ENCODE results near the gene CIPC. TPM values are rescaled to one million over a fixed set of nuclear protein-coding genes. Genes with fewer than 3 reads are reported as not detected.

The CIPC gene
- total RNA-seq, 2 experiments from 2014 or later: 14.0 to 14.5 TPM

GRCh38 chr14:77099425-77100167, 1.5 kb downstream of the CIPC start:
- POLR2A ChIA-PET: interaction anchor here (1.5 to 2.0 kb wide), 3 partner anchors 21 to 191 kb away, joined by 4 to 8 read pairs (median 8); no protein-coding TSS in a partner anchor
- ATAC-seq (ENCODE audit: low read depth) (no peak), DNase-seq (no peak)
- H3K4me1 Mint-ChIP-seq: peaks cover 33% of the 10 kb centered on the region
- H3K36me3 Mint-ChIP-seq: peaks cover 4% of the 10 kb centered on the region
- H3K4me3 Mint-ChIP-seq: peak overlapping the region; percentile 98
- H3K27ac Mint-ChIP-seq: no peak overlapping the region
- H3K27me3 Mint-ChIP-seq: no peaks in the 10 kb centered on the region
- no peaks in the 10 kb centered on the region for H3K9me3 Mint-ChIP-seq

- H3K4me3 Mint-ChIP-seq: no peak overlapping the region
- DNase-seq (no peak), ATAC-seq (ENCODE audit: low read depth) (no peak)
- POLR2A ChIA-PET: no interaction called here
- H3K4me1 Mint-ChIP-seq: peaks cover 29% of the 10 kb centered on the region
- peaks cover 4% of the 10 kb centered on the region for H3K36me3 Mint-ChIP-seq
- no peaks in the 10 kb centered on the region for H3K9me3 Mint-ChIP-seq
- H3K27ac Mint-ChIP-seq: no peak overlapping the region
- H3K27me3 Mint-ChIP-seq: no peaks in the 10 kb centered on the region
These were observed 2.9 kb downstream of the CIPC start for GRCh38 chr14:77100961-77101360.

GRCh38 chr14:77102154-77102553, 4.1 kb downstream of the CIPC start:
- no peak overlapping the region for H3K27ac Mint-ChIP-seq
- DNase-seq: no peak
- H3K27me3 Mint-ChIP-seq: no peaks in the 10 kb centered on the region
- H3K36me3 Mint-ChIP-seq: peaks cover 4% of the 10 kb centered on the region
- POLR2A ChIA-PET: no interaction called here
- peaks cover 24% of the 10 kb centered on the region for H3K4me1 Mint-ChIP-seq
- no peak overlapping the region for H3K4me3 Mint-ChIP-seq
- H3K9me3 Mint-ChIP-seq: no peaks in the 10 kb centered on the region
- ATAC-seq (ENCODE audit: low read depth): no peak

GRCh38 chr14:77103475-77103874, 5.4 kb downstream of the CIPC start:
- H3K4me3 Mint-ChIP-seq: no peak overlapping the region
- DNase-seq (no peak), ATAC-seq (ENCODE audit: low read depth) (no peak)
- peaks cover 5% of the 10 kb centered on the region for H3K36me3 Mint-ChIP-seq
- H3K9me3 Mint-ChIP-seq: no peaks in the 10 kb centered on the region
- peaks cover 19% of the 10 kb centered on the region for H3K4me1 Mint-ChIP-seq
- POLR2A ChIA-PET: no interaction called here
- H3K27me3 Mint-ChIP-seq: no peaks in the 10 kb centered on the region
- no peak overlapping the region for H3K27ac Mint-ChIP-seq

- ATAC-seq (ENCODE audit: low read depth) (no peak), DNase-seq (no peak)
- no peaks in the 10 kb centered on the region for H3K9me3 Mint-ChIP-seq
- no peak overlapping the region for H3K4me3 Mint-ChIP-seq
- POLR2A ChIA-PET: no interaction called here
- H3K27me3 Mint-ChIP-seq: no peaks in the 10 kb centered on the region
- peaks cover 5% of the 10 kb centered on the region for H3K36me3 Mint-ChIP-seq
- peaks cover 16% of the 10 kb centered on the region for H3K4me1 Mint-ChIP-seq
- H3K27ac Mint-ChIP-seq: no peak overlapping the region
These were observed 5.9 kb downstream of the CIPC start for GRCh38 chr14:77103951-77104350.

GRCh38 chr14:77104393-77104792, 6.3 kb downstream of the CIPC start:
- ATAC-seq (ENCODE audit: low read depth): no peak
- H3K27ac Mint-ChIP-seq: no peak overlapping the region

GRCh38 chr14:77105145-77105939, 7.3 kb downstream of the CIPC start:
- H3K27me3 Mint-ChIP-seq: no peaks in the 10 kb centered on the region
- no peaks in the 10 kb centered on the region for H3K9me3 Mint-ChIP-seq
- peaks cover 7% of the 10 kb centered on the region for H3K36me3 Mint-ChIP-seq
- DNase-seq (no peak), ATAC-seq (ENCODE audit: low read depth) (no peak)
- no peak overlapping the region for H3K27ac Mint-ChIP-seq
- POLR2A ChIA-PET: no interaction called here
- no peak overlapping the region for H3K4me3 Mint-ChIP-seq
- peaks cover 9% of the 10 kb centered on the region for H3K4me1 Mint-ChIP-seq

More at GRCh38 chr14:77104393-77104792, 6.3 kb downstream of the CIPC start:
- H3K27me3 Mint-ChIP-seq: no peaks in the 10 kb centered on the region
- H3K4me1 Mint-ChIP-seq: peaks cover 11% of the 10 kb centered on the region
- no peak overlapping the region for H3K4me3 Mint-ChIP-seq
- DNase-seq: no peak
- peaks cover 5% of the 10 kb centered on the region for H3K36me3 Mint-ChIP-seq
- POLR2A ChIA-PET: no interaction called here
- H3K9me3 Mint-ChIP-seq: no peaks in the 10 kb centered on the region

- Mint-ChIP-seq H3K4me3 (no peak overlapping the region), H3K27me3 (no peaks in the 10 kb centered on the region), H3K4me1 (peaks cover 1% of the 10 kb centered on the region), H3K27ac (no peak overlapping the region), H3K9me3 (no peaks in the 10 kb centered on the region), H3K36me3 (peaks cover 7% of the 10 kb centered on the region)
- POLR2A ChIA-PET: no interaction called here
- DNase-seq: no peak
- no peak for ATAC-seq (ENCODE audit: low read depth)
These were observed 8.6 kb downstream of the CIPC start for GRCh38 chr14:77106666-77107065.

GRCh38 chr14:77107228-77107627, 9.2 kb downstream of the CIPC start:
- no peak for ATAC-seq (ENCODE audit: low read depth)
- Mint-ChIP-seq H3K27ac (no peak overlapping the region), H3K27me3 (no peaks in the 10 kb centered on the region), H3K4me1 (peaks cover 1% of the 10 kb centered on the region), H3K9me3 (no peaks in the 10 kb centered on the region), H3K4me3 (no peak overlapping the region), H3K36me3 (peaks cover 9% of the 10 kb centered on the region)
- no peak for DNase-seq
- POLR2A ChIA-PET: no interaction called here

GRCh38 chr14:77108753-77109152, 10.7 kb downstream of the CIPC start:
- Mint-ChIP-seq H3K27me3 (no peaks in the 10 kb centered on the region), H3K4me1 (peaks cover 1% of the 10 kb centered on the region), H3K36me3 (peaks cover 12% of the 10 kb centered on the region), H3K27ac (no peak overlapping the region), H3K4me3 (no peak overlapping the region), H3K9me3 (no peaks in the 10 kb centered on the region)
- ATAC-seq (ENCODE audit: low read depth): no peak
- POLR2A ChIA-PET: interaction anchor here (0.6 kb wide), 1 partner anchor 10 kb away, joined by 3 read pairs; no protein-coding TSS in a partner anchor
- no peak for DNase-seq

GRCh38 chr14:77109656-77110055, 11.6 kb downstream of the CIPC start:
- H3K4me3 Mint-ChIP-seq: no peak overlapping the region
- POLR2A ChIA-PET: no interaction called here
- H3K36me3 Mint-ChIP-seq: peaks cover 12% of the 10 kb centered on the region
- ATAC-seq (ENCODE audit: low read depth) (no peak), DNase-seq (no peak)
- no peaks in the 10 kb centered on the region for H3K9me3 Mint-ChIP-seq
- no peaks in the 10 kb centered on the region for H3K27me3 Mint-ChIP-seq
- H3K4me1 Mint-ChIP-seq: no peaks in the 10 kb centered on the region
- H3K27ac Mint-ChIP-seq: no peak overlapping the region

GRCh38 chr14:77110286-77110685, 12.2 kb downstream of the CIPC start:
- DNase-seq: no peak
- Mint-ChIP-seq H3K4me1 (no peaks in the 10 kb centered on the region), H3K4me3 (no peak overlapping the region), H3K27ac (no peak overlapping the region), H3K27me3 (no peaks in the 10 kb centered on the region), H3K9me3 (no peaks in the 10 kb centered on the region), H3K36me3 (peaks cover 12% of the 10 kb centered on the region)
- ATAC-seq (ENCODE audit: low read depth): no peak
- POLR2A ChIA-PET: no interaction called here

- ATAC-seq (ENCODE audit: low read depth) (no peak), DNase-seq (no peak)
- Mint-ChIP-seq H3K9me3 (no peaks in the 10 kb centered on the region), H3K4me3 (no peak overlapping the region), H3K4me1 (no peaks in the 10 kb centered on the region), H3K36me3 (peaks cover 12% of the 10 kb centered on the region), H3K27ac (no peak overlapping the region), H3K27me3 (no peaks in the 10 kb centered on the region)
- POLR2A ChIA-PET: no interaction called here
These were observed 13.0 kb downstream of the CIPC start for GRCh38 chr14:77111021-77111420.

GRCh38 chr14:77113644-77114043, 15.6 kb downstream of the CIPC start:
- ATAC-seq (ENCODE audit: low read depth): no peak
- no peaks in the 10 kb centered on the region for H3K9me3 Mint-ChIP-seq
- H3K27me3 Mint-ChIP-seq: no peaks in the 10 kb centered on the region
- H3K4me1 Mint-ChIP-seq: no peaks in the 10 kb centered on the region
- no peak overlapping the region for H3K27ac Mint-ChIP-seq
- POLR2A ChIA-PET: no interaction called here
- no peak for DNase-seq
- H3K36me3 Mint-ChIP-seq: peaks cover 9% of the 10 kb centered on the region
- H3K4me3 Mint-ChIP-seq: no peak overlapping the region

Measured in activated naive CD8-positive, alpha-beta T cell treated with anti-CD3 and anti-CD28 coated beads, Interleukin-2, amount 10 ng/mL, durations not matched to agents 7 days and 5 days (primary cell).